GM23338 (cell line): ENCODE measurements around the gene AP4B1. TPM values are rescaled to one million over a fixed set of nuclear protein-coding genes. Genes with fewer than 3 reads are reported as not detected.

ENCODE experiments used
- ATAC-seq: fragments of 200-7000 bp; cut with Tn5 transposase; 3 replicates; pipeline ENCODE4 v1.9.1; 2020
- DNase-seq: peaks from one replicate; pipeline ENCODE4 v3.0.0-alpha.2; 2015; ENCODE audit warnings: low spot score
- H2AFZ ChIP-seq: fragments of 200-600 bp; sonication (generic); 2 replicates; pipeline ENCODE4 v1.8.0; 2016; ENCODE audit warnings: antibody characterized with exemption, mild to moderate bottlenecking, moderate library complexity
- H3F3A ChIP-seq: fragments of 200-600 bp; sonication (generic); replicated peaks from 2 replicates; pipeline ENCODE4 v1.8.0; 2017; ENCODE audit warnings: antibody characterized with exemption, mixed run types, low read depth
- H3K27ac ChIP-seq: fragments of 200-600 bp; sonication (generic); 2 replicates; pipeline ENCODE4 v1.6.1; 2016; ENCODE audit warnings: low read depth
- H3K27me3 ChIP-seq: fragments of 200-600 bp; sonication (generic); 2 replicates; pipeline ENCODE4 v1.8.0; 2016; ENCODE audit warnings: mild to moderate bottlenecking, mixed run types, moderate library complexity; ENCODE audit not compliant: insufficient read depth
- H3K36me3 ChIP-seq: fragments of 200-600 bp; sonication (generic); 2 replicates; pipeline ENCODE4 v1.8.0; 2016; ENCODE audit warnings: mild to moderate bottlenecking; ENCODE audit not compliant: insufficient read depth
- H3K4me1 ChIP-seq: fragments of 200-600 bp; sonication (generic); 2 replicates; pipeline ENCODE4 v1.8.0; 2016; ENCODE audit warnings: mild to moderate bottlenecking, moderate library complexity; ENCODE audit not compliant: insufficient read depth
- H3K4me2 ChIP-seq: fragments of 200-600 bp; sonication (generic); 2 replicates; pipeline ENCODE4 v1.7.1; 2017; ENCODE audit warnings: mixed run types
- H3K4me3 ChIP-seq: fragments of 200-600 bp; sonication (generic); 2 replicates; pipeline ENCODE4 v1.6.1; 2016; ENCODE audit warnings: mixed run types
- H3K79me2 ChIP-seq: fragments of 200-600 bp; sonication (generic); replicated peaks from 2 replicates; pipeline ENCODE4 v1.8.0; 2017; ENCODE audit warnings: mild to moderate bottlenecking; ENCODE audit not compliant: insufficient read depth
- H3K9me2 ChIP-seq: fragments of 200-600 bp; sonication (generic); 2 replicates; pipeline ENCODE4 v1.8.0; 2017; ENCODE audit not compliant: insufficient read depth
- H4K20me1 ChIP-seq: fragments of 200-600 bp; sonication (generic); replicated peaks from 2 replicates; pipeline ENCODE4 v1.8.0; 2017; ENCODE audit warnings: mild to moderate bottlenecking; ENCODE audit not compliant: insufficient read depth
- H3K27ac Mint-ChIP-seq: 2 replicates; pipeline ENCODE4 v1.8.0; 2020; ENCODE audit warnings: inconsistent platforms, mild to moderate bottlenecking, moderate library complexity, mixed read lengths
- H3K27me3 Mint-ChIP-seq: 3 replicates; pipeline ENCODE4 v1.8.0; 2022; ENCODE audit warnings: low read depth, mild to moderate bottlenecking, moderate library complexity, mixed read lengths, inconsistent platforms; ENCODE audit not compliant: insufficient read depth, poor library complexity
- H3K36me3 Mint-ChIP-seq: 3 replicates; pipeline ENCODE4 v1.8.0; 2021; ENCODE audit warnings: low read depth, mild to moderate bottlenecking, inconsistent platforms, moderate library complexity, mixed read lengths
- H3K4me1 Mint-ChIP-seq: 3 replicates; pipeline ENCODE4 v1.8.0; 2020; ENCODE audit warnings: mild to moderate bottlenecking, inconsistent platforms, mixed read lengths
- H3K4me3 Mint-ChIP-seq: 3 replicates; pipeline ENCODE4 v1.8.0; 2021; ENCODE audit warnings: moderate library complexity, mild to moderate bottlenecking, inconsistent platforms, mixed read lengths
- H3K9me3 Mint-ChIP-seq: 3 replicates; pipeline ENCODE4 v1.8.0; 2020; ENCODE audit warnings: moderate library complexity, mild to moderate bottlenecking, inconsistent platforms, mixed read lengths
- CREB1 ChIP-seq: fragments of 250-450 bp; sonication (Bioruptor Pico); IDR thresholded peaks from 2 replicates; pipeline ENCODE4 v1.5.0; 2020; ENCODE audit warnings: low read depth, mild to moderate bottlenecking, moderate library complexity
- EZH2 ChIP-seq: fragments of 200-600 bp; sonication (generic); IDR thresholded peaks from one replicate; pipeline ENCODE4 v1.8.0; 2017; ENCODE audit warnings: antibody characterized with exemption, mild to moderate bottlenecking, low read depth; ENCODE audit not compliant: unreplicated experiment
- EZH2phosphoT487 ChIP-seq: fragments of 200-600 bp; sonication (generic); IDR thresholded peaks from one replicate; pipeline ENCODE4 v1.8.1; 2018; ENCODE audit warnings: antibody characterized with exemption; ENCODE audit not compliant: unreplicated experiment
- NANOG ChIP-seq: IDR thresholded peaks from 2 replicates; pipeline ENCODE4 v1.6.1; 2016; ENCODE audit warnings: antibody characterized with exemption, borderline replicate concordance
- POLR2AphosphoS5 ChIP-seq: IDR thresholded peaks from 2 replicates; pipeline ENCODE4 v1.6.1; 2016; ENCODE audit warnings: antibody characterized with exemption, low read depth
- ZNF331 ChIP-seq: fragments of 250-450 bp; sonication (Bioruptor Pico); IDR thresholded peaks from 2 replicates; pipeline ENCODE4 v1.5.0; 2020; ENCODE audit warnings: low read depth, mild to moderate bottlenecking, moderate library complexity
- polyA plus RNA-seq: library from polyadenylated mRNA; unstranded; fragments of >200 nt; fragmentation: Nextera tagmentation; extraction: Ambion mirVana; gene quantifications from 2 replicates; pipeline ENCODE4 v1.2.1, GENCODE V29; 2016
- total RNA-seq: library from RNA; depleted of rRNA; stranded (reverse); fragments of >200 nt; shearing (Covaris generic); gene quantifications from 2 replicates; pipeline ENCODE4 v1.2.3, GENCODE V29; 2014
- TF ChIP-seq, protein P1 (sequence below): fragments of 250-450 bp; sonication (Bioruptor Pico); IDR thresholded peaks from 2 replicates; pipeline ENCODE4 v1.5.0; 2020; ENCODE audit warnings: mild to moderate bottlenecking, moderate library complexity
- TF ChIP-seq, protein P2 (sequence below): IDR thresholded peaks from one replicate; pipeline ENCODE4 v1.6.1; 2018; ENCODE audit warnings: antibody characterized with exemption; ENCODE audit not compliant: unreplicated experiment

Gene AP4B1
- total and polyA plus RNA-seq, 2 experiments from 2014 or later: 7.5 to 13.4 TPM

DNA sequence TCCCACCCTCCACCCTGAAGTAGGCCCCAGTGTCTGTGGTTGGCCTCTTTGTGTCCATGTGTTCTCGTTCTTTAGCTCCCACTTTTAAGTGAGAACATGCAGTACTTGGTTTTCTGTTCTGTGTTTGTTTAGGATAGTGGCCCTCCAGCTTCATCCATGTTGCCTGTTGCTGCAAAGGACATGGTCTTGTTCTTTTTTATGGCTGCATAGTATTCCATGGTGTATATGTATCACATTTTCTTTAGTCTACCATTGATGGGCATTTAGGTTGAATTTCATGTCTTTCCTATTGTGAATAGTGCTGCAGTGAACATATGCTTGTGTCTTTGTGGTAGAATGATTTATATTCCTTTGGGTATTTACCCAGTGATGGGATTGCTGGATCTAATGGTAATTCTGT, 30.6 kb upstream of the AP4B1 start (continued):
- TF ChIP-seq, protein P1, sequence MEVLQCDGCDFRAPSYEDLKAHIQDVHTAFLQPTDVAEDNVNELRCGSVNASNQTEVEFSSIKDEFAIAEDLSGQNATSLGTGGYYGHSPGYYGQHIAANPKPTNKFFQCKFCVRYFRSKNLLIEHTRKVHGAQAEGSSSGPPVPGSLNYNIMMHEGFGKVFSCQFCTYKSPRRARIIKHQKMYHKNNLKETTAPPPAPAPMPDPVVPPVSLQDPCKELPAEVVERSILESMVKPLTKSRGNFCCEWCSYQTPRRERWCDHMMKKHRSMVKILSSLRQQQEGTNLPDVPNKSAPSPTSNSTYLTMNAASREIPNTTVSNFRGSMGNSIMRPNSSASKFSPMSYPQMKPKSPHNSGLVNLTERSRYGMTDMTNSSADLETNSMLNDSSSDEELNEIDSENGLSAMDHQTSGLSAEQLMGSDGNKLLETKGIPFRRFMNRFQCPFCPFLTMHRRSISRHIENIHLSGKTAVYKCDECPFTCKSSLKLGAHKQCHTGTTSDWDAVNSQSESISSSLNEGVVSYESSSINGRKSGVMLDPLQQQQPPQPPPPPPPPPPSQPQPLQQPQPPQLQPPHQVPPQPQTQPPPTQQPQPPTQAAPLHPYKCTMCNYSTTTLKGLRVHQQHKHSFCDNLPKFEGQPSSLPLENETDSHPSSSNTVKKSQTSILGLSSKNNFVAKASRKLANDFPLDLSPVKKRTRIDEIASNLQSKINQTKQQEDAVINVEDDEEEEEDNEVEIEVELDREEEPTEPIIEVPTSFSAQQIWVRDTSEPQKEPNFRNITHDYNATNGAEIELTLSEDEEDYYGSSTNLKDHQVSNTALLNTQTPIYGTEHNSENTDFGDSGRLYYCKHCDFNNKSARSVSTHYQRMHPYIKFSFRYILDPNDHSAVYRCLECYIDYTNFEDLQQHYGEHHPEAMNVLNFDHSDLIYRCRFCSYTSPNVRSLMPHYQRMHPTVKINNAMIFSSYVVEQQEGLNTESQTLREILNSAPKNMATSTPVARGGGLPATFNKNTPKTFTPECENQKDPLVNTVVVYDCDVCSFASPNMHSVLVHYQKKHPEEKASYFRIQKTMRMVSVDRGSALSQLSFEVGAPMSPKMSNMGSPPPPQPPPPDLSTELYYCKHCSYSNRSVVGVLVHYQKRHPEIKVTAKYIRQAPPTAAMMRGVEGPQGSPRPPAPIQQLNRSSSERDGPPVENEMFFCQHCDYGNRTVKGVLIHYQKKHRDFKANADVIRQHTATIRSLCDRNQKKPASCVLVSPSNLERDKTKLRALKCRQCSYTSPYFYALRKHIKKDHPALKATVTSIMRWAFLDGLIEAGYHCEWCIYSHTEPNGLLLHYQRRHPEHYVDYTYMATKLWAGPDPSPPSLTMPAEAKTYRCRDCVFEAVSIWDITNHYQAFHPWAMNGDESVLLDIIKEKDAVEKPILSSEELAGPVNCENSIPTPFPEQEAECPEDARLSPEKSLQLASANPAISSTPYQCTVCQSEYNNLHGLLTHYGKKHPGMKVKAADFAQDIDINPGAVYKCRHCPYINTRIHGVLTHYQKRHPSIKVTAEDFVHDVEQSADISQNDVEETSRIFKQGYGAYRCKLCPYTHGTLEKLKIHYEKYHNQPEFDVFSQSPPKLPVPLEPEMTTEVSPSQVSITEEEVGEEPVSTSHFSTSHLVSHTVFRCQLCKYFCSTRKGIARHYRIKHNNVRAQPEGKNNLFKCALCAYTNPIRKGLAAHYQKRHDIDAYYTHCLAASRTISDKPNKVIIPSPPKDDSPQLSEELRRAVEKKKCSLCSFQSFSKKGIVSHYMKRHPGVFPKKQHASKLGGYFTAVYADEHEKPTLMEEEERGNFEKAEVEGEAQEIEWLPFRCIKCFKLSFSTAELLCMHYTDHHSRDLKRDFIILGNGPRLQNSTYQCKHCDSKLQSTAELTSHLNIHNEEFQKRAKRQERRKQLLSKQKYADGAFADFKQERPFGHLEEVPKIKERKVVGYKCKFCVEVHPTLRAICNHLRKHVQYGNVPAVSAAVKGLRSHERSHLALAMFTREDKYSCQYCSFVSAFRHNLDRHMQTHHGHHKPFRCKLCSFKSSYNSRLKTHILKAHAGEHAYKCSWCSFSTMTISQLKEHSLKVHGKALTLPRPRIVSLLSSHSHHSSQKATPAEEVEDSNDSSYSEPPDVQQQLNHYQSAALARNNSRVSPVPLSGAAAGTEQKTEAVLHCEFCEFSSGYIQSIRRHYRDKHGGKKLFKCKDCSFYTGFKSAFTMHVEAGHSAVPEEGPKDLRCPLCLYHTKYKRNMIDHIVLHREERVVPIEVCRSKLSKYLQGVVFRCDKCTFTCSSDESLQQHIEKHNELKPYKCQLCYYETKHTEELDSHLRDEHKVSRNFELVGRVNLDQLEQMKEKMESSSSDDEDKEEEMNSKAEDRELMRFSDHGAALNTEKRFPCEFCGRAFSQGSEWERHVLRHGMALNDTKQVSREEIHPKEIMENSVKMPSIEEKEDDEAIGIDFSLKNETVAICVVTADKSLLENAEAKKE: no peak
- TF ChIP-seq EZH2: no peak
- TF ChIP-seq POLR2AphosphoS5: no peak
- TF ChIP-seq ZNF331 (CRISPR knock-in tag): no peak
- TF ChIP-seq EZH2phosphoT487: no peak

DNA sequence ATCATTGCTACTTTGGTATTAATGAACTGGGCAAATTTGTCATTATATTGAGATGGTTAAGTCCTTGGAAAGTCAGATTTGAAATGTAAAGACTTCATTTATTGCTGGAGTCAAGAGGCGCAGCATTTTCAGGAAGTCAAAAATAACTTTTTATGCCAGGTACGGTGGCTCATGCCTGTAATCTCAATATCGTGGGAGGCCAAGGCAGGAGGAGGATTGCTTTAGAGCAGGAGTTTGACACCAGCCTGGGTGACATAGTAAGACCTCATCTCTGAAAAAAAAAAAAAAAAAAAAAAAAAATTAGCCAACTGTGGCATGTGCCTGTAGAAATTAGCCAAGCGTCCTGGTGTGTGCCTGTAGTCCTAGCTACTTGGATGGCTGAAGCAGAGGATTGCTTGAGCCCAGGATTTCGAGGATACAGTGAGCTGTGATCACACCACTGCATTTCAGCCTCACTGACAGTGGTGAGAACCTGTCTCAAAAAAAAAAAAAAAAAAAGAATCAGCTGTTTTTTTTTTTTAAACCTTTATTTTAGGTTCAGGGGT, 30.0 kb upstream of the AP4B1 start:
- ATAC-seq (no peak), DNase-seq (no peak)
- H3K27me3 ChIP-seq: no peaks in the 10 kb centered on the region
- no peak overlapping the region for H3K27ac ChIP-seq
- H3K79me2 ChIP-seq: peaks cover 98% of the 10 kb centered on the region
- no peak overlapping the region for H3K4me3 Mint-ChIP-seq
- H3K9me2 ChIP-seq: no peaks in the 10 kb centered on the region
- no peaks in the 10 kb centered on the region for H3F3A ChIP-seq
- no peak overlapping the region for H3K4me2 ChIP-seq
- H3K4me1 Mint-ChIP-seq: peaks cover 29% of the 10 kb centered on the region
- no peak overlapping the region for H2AFZ ChIP-seq
- no peaks in the 10 kb centered on the region; the same call in 2 of the 3 replicates for H3K36me3 Mint-ChIP-seq
- H3K4me3 ChIP-seq: no peak overlapping the region
- no peaks in the 10 kb centered on the region for H3K9me3 Mint-ChIP-seq
- H3K4me1 ChIP-seq: peaks cover 24% of the 10 kb centered on the region
- no peaks in the 10 kb centered on the region for H3K36me3 ChIP-seq
- peaks cover 2% of the 10 kb centered on the region for H3K27me3 Mint-ChIP-seq
- H4K20me1 ChIP-seq: peaks cover 28% of the 10 kb centered on the region
- H3K27ac Mint-ChIP-seq: no peak overlapping the region
- TF ChIP-seq ZNF331 (CRISPR knock-in tag) (no peak), POLR2AphosphoS5 (no peak), CREB1 (CRISPR knock-in tag) (no peak), EZH2 (no peak), EZH2phosphoT487 (no peak), NANOG (no peak)
- TF ChIP-seq, protein P2, sequence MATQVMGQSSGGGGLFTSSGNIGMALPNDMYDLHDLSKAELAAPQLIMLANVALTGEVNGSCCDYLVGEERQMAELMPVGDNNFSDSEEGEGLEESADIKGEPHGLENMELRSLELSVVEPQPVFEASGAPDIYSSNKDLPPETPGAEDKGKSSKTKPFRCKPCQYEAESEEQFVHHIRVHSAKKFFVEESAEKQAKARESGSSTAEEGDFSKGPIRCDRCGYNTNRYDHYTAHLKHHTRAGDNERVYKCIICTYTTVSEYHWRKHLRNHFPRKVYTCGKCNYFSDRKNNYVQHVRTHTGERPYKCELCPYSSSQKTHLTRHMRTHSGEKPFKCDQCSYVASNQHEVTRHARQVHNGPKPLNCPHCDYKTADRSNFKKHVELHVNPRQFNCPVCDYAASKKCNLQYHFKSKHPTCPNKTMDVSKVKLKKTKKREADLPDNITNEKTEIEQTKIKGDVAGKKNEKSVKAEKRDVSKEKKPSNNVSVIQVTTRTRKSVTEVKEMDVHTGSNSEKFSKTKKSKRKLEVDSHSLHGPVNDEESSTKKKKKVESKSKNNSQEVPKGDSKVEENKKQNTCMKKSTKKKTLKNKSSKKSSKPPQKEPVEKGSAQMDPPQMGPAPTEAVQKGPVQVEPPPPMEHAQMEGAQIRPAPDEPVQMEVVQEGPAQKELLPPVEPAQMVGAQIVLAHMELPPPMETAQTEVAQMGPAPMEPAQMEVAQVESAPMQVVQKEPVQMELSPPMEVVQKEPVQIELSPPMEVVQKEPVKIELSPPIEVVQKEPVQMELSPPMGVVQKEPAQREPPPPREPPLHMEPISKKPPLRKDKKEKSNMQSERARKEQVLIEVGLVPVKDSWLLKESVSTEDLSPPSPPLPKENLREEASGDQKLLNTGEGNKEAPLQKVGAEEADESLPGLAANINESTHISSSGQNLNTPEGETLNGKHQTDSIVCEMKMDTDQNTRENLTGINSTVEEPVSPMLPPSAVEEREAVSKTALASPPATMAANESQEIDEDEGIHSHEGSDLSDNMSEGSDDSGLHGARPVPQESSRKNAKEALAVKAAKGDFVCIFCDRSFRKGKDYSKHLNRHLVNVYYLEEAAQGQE: no peak
